ENCODE results near the gene IFNA10. TPM values are rescaled to one million over a fixed set of nuclear protein-coding genes. Genes with fewer than 3 reads are reported as not detected.

Gene IFNA10
- polyA plus RNA-seq, 1 donor from 2014 or later, result not detected

GRCh38 chr9:21174671-21175070 is 32.3 kb downstream of the IFNA10 start:
- Histone ChIP-seq H3K9me2 (ENCODE audit: insufficient read depth, low read length) (no peaks in the 10 kb centered on the region), H3K4me3 (ENCODE audit: low read length) (no peak overlapping the region), H3K27ac (ENCODE audit: low read length) (no peak overlapping the region), H4K20me1 (ENCODE audit: insufficient read depth) (no peaks in the 10 kb centered on the region), H3K9ac (ENCODE audit: low read length) (no peak overlapping the region), H3K27me3 (ENCODE audit: insufficient read depth, low read depth, low read length) (no peaks in the 10 kb centered on the region), H3K9me3 (ENCODE audit: low read length) (no peaks in the 10 kb centered on the region), H3K4me2 (ENCODE audit: low read length) (no peak overlapping the region), H3K36me3 (ENCODE audit: insufficient read depth, low read length) (no peaks in the 10 kb centered on the region), H2AFZ (ENCODE audit: low read depth, low read length) (no peak overlapping the region), H3K79me2 (replicated peaks; ENCODE audit: insufficient read depth, low read length) (no peaks in the 10 kb centered on the region), H3F3A (ENCODE audit: insufficient read depth, low read length, poor library complexity, severe bottlenecking) (no peaks in the 10 kb centered on the region)
- no peak for TF ChIP-seq POLR2AphosphoS5 (IDR thresholded peaks at IDR 0.05)
- no peak for TF ChIP-seq TAF1 (IDR thresholded peaks at IDR 0.05; ENCODE audit: low read depth)
- TF ChIP-seq SMC3 (conservative IDR thresholded peaks at IDR 0.05; ENCODE audit: poor library complexity), result no peak
- TF ChIP-seq RAD21 (conservative IDR thresholded peaks at IDR 0.05), result no peak

- TF ChIP-seq POLR2AphosphoS5 (IDR thresholded peaks at IDR 0.05), result no peak
- TF ChIP-seq CTCF (IDR thresholded peaks at IDR 0.05; ENCODE audit: poor library complexity, severe bottlenecking), result no peak
- TF ChIP-seq EZH2 (IDR thresholded peaks at IDR 0.05; ENCODE audit: borderline replicate concordance, insufficient read depth, low read length, poor library complexity, severe bottlenecking), result no peak
- TF ChIP-seq SMC3 (conservative IDR thresholded peaks at IDR 0.05; ENCODE audit: poor library complexity), result no peak
- TF ChIP-seq MXI1 (conservative IDR thresholded peaks at IDR 0.05; ENCODE audit: poor library complexity, severe bottlenecking), result no peak
- TF ChIP-seq TAF1 (IDR thresholded peaks at IDR 0.05; ENCODE audit: low read depth), result no peak
- TF ChIP-seq RAD21 (conservative IDR thresholded peaks at IDR 0.05), result no peak
- no peak for TF ChIP-seq EP300 (conservative IDR thresholded peaks at IDR 0.05; ENCODE audit: poor library complexity, severe bottlenecking)
- TF ChIP-seq REST (IDR thresholded peaks at IDR 0.05; ENCODE audit: borderline replicate concordance), result no peak
- Histone ChIP-seq H3K27ac (ENCODE audit: low read length) (no peak overlapping the region), H4K20me1 (ENCODE audit: insufficient read depth) (no peaks in the 10 kb centered on the region), H3K27me3 (ENCODE audit: insufficient read depth, low read depth, low read length) (no peaks in the 10 kb centered on the region), H3K36me3 (ENCODE audit: insufficient read depth, low read length) (no peaks in the 10 kb centered on the region), H3K9ac (ENCODE audit: low read length) (no peak overlapping the region), H3K9me2 (ENCODE audit: insufficient read depth, low read length) (no peaks in the 10 kb centered on the region), H2AFZ (ENCODE audit: low read depth, low read length) (no peak overlapping the region), H3K4me3 (ENCODE audit: low read length) (no peak overlapping the region), H3K9me3 (ENCODE audit: low read length) (no peaks in the 10 kb centered on the region), H3K79me2 (replicated peaks; ENCODE audit: insufficient read depth, low read length) (no peaks in the 10 kb centered on the region), H3K4me2 (ENCODE audit: low read length) (no peak overlapping the region), H3F3A (ENCODE audit: insufficient read depth, low read length, poor library complexity, severe bottlenecking) (no peaks in the 10 kb centered on the region)
These were observed 34.8 kb downstream of the IFNA10 start for GRCh38 chr9:21172156-21172555.

- Histone ChIP-seq H3F3A (ENCODE audit: insufficient read depth, low read length, poor library complexity, severe bottlenecking) (no peaks in the 10 kb centered on the region), H3K9me3 (ENCODE audit: low read length) (no peaks in the 10 kb centered on the region), H3K9ac (ENCODE audit: low read length) (no peak overlapping the region), H2AFZ (ENCODE audit: low read depth, low read length) (no peak overlapping the region), H3K27me3 (ENCODE audit: insufficient read depth, low read depth, low read length) (no peaks in the 10 kb centered on the region), H3K9me2 (ENCODE audit: insufficient read depth, low read length) (no peaks in the 10 kb centered on the region), H4K20me1 (ENCODE audit: insufficient read depth) (no peaks in the 10 kb centered on the region), H3K4me2 (ENCODE audit: low read length) (no peak overlapping the region), H3K27ac (ENCODE audit: low read length) (no peak overlapping the region), H3K4me3 (ENCODE audit: low read length) (no peak overlapping the region), H3K36me3 (ENCODE audit: insufficient read depth, low read length) (no peaks in the 10 kb centered on the region), H3K79me2 (replicated peaks; ENCODE audit: insufficient read depth, low read length) (no peaks in the 10 kb centered on the region)
- TF ChIP-seq EP300 (conservative IDR thresholded peaks at IDR 0.05; ENCODE audit: poor library complexity, severe bottlenecking), result no peak
- no peak for TF ChIP-seq EZH2 (IDR thresholded peaks at IDR 0.05; ENCODE audit: borderline replicate concordance, insufficient read depth, low read length, poor library complexity, severe bottlenecking)
- no peak for TF ChIP-seq POLR2AphosphoS5 (IDR thresholded peaks at IDR 0.05)
- TF ChIP-seq CTCF (IDR thresholded peaks at IDR 0.05; ENCODE audit: poor library complexity, severe bottlenecking), result no peak
- no peak for TF ChIP-seq RAD21 (conservative IDR thresholded peaks at IDR 0.05)
- no peak for TF ChIP-seq REST (IDR thresholded peaks at IDR 0.05; ENCODE audit: borderline replicate concordance)
- no peak for TF ChIP-seq MXI1 (conservative IDR thresholded peaks at IDR 0.05; ENCODE audit: poor library complexity, severe bottlenecking)
- no peak for TF ChIP-seq SMC3 (conservative IDR thresholded peaks at IDR 0.05; ENCODE audit: poor library complexity)
- no peak for TF ChIP-seq TAF1 (IDR thresholded peaks at IDR 0.05; ENCODE audit: low read depth)
These were observed 35.6 kb downstream of the IFNA10 start for GRCh38 chr9:21171351-21171750.

Measured in neural cell (in vitro differentiated cells).